Mesodermal cell (in vitro differentiated cells): Measurements from ENCODE around the gene PCDHB3.
"Not testable (repeated sequence)": the region's sequence is repeated elsewhere in the genome, so short reads cannot be mapped to it uniquely, and the experiment has no call there.

Experiments
- H3K27ac ChIP-seq: 2 replicates; pipeline ENCODE4 v1.7.0; 2013; ENCODE audit warnings: mild to moderate bottlenecking, low read depth, low read length, moderate library complexity; ENCODE audit not compliant: severe bottlenecking
- H3K36me3 ChIP-seq: 2 replicates; pipeline ENCODE4 v1.7.1; 2013; ENCODE audit warnings: mild to moderate bottlenecking, low read length, moderate library complexity; ENCODE audit not compliant: control insufficient read depth, insufficient read depth
- H3K4me1 ChIP-seq: one replicate; pipeline ENCODE4 v1.7.1; 2013; ENCODE audit warnings: mild to moderate bottlenecking, low read length; ENCODE audit not compliant: insufficient read depth, control insufficient read depth, poor library complexity, severe bottlenecking
- H3K4me3 ChIP-seq: 2 replicates; pipeline ENCODE4 v1.7.0; 2013; ENCODE audit warnings: low read length, control low read depth, mild to moderate bottlenecking; ENCODE audit not compliant: insufficient read depth, poor library complexity, severe bottlenecking; ENCODE audit errors: extremely low read depth
- H3K9me3 ChIP-seq: 2 replicates; pipeline ENCODE4 v1.7.1; 2013; ENCODE audit warnings: mild to moderate bottlenecking, low read length, moderate library complexity; ENCODE audit not compliant: control insufficient read depth
- WGBS, 2 experiments: methylation state at CpG; one replicate each; pipeline ENCODE4 v1.1.5; 2013; ENCODE audit warnings: missing lambda C conversion rate in 2 of 2; ENCODE audit not compliant: insufficient coverage in 2 of 2; 5-methylcytosine and 5-hydroxymethylcytosine counted together

The PCDHB3 gene

GRCh38 chr5:141135718-141136266, 35.5 kb downstream of the PCDHB3 start:
- H3K4me1 ChIP-seq, result no peaks in the 10 kb centered on the region
- no peak overlapping the region for H3K27ac ChIP-seq
- H3K36me3 ChIP-seq, result no peaks in the 10 kb centered on the region
- peaks cover 16% of the 10 kb centered on the region for H3K9me3 ChIP-seq
- H3K4me3 ChIP-seq, result no peak overlapping the region
- WGBS, 2 experiments, result 95 to 98% methylated on average over 17 to 19 of the region's 19 CpGs

GRCh38 chr5:141137346-141137745, 37.1 kb downstream of the PCDHB3 start:
- 96 to 97% methylated on average over 16 to 27 of the region's 34 CpGs for WGBS, 2 experiments
- not testable (repeated sequence) for H3K4me3 ChIP-seq, H3K4me1 ChIP-seq, H3K36me3 ChIP-seq, H3K27ac ChIP-seq
- H3K9me3 ChIP-seq, result peaks cover 16% of the 10 kb centered on the region

GRCh38 chr5:141149812-141150211, 49.5 kb downstream of the PCDHB3 start, which contains the start of gene PCDHB6:
TSS of gene PCDHB6 (plus strand) at chr5:141150057. CDS start at chr5:141150258, 201 bp downstream.
- Histone ChIP-seq H3K36me3 (no peaks in the 10 kb centered on the region), H3K4me1 (no peaks in the 10 kb centered on the region), H3K9me3 (no peaks in the 10 kb centered on the region), H3K27ac (no peak within 1 kb of the TSS), H3K4me3 (no peak within 1 kb of the TSS)
- 90 to 93% methylated on average over 15 to 17 of the region's 18 CpGs for WGBS, 2 experiments

DNA sequence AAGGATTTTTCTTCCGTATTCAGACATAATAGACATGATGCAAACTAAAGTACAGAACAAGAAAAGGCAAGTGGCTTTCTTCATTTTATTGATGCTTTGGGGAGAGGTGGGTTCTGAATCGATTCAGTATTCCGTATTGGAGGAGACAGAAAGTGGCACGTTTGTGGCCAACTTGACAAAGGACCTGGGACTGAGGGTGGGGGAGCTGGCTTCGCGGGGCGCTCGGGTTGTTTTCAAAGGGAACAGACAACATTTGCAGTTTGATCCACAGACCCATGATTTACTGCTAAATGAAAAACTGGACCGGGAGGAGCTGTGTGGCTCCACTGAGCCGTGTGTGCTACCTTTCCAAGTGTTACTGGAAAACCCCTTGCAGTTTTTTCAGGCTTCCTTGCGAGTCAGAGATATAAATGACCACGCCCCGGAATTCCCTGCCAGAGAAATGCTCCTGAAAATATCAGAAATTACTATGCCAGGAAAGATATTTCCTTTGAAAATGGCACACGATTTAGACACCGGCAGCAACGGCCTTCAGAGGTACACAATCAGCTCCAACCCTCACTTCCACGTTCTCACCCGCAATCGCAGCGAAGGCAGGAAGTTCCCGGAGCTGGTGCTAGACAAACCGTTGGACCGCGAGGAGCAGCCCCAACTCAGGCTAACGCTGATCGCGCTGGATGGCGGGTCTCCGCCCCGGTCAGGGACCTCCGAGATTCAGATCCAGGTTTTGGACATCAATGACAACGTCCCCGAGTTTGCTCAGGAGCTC, 50.1 kb downstream of the PCDHB3 start:
- no peaks in the 10 kb centered on the region for H3K4me1 ChIP-seq
- no peak overlapping the region for H3K27ac ChIP-seq
- H3K9me3 ChIP-seq, result no peaks in the 10 kb centered on the region
- 91 to 95% methylated on average over 32 to 33 of the region's 33 CpGs for WGBS, 2 experiments
- H3K36me3 ChIP-seq, result no peaks in the 10 kb centered on the region
- no peak overlapping the region for H3K4me3 ChIP-seq

DNA sequence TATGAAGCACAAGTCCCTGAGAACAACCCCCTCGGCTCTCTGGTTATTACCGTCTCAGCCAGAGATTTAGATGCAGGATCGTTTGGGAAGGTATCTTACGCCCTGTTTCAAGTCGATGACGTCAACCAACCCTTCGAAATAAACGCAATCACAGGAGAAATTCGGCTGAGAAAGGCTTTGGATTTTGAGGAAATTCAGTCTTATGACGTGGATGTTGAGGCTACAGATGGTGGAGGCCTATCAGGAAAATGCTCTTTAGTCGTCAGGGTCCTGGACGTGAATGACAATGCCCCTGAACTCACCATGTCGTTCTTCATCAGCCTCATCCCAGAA, 50.7 kb downstream of the PCDHB3 start:
- H3K9me3 ChIP-seq, result no peaks in the 10 kb centered on the region
- WGBS, 2 experiments, result 84 to 90% methylated on average over 12 to 13 of the region's 13 CpGs
- H3K4me1 ChIP-seq, result no peaks in the 10 kb centered on the region
- H3K36me3 ChIP-seq, result no peaks in the 10 kb centered on the region
- no peak overlapping the region for H3K27ac ChIP-seq
- H3K4me3 ChIP-seq, result no peak overlapping the region

DNA sequence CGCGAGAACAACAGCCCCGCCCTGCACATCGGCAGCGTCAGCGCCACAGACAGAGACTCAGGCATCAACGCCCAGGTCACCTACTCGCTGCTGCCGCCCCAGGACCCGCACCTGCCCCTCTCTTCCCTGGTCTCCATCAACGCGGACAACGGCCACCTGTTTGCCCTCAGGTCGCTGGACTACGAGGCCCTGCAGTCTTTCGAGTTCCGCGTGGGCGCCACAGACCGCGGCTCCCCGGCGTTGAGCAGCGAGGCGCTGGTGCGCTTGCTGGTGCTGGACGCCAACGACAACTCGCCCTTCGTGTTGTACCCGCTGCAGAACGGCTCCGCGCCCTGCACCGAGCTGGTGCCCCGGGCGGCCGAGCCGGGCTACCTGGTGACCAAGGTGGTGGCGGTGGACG, 51.4 kb downstream of the PCDHB3 start:
- 95 to 100% methylated on average over 12 to 21 of the region's 41 CpGs for WGBS, 2 experiments
- not testable (repeated sequence) for H3K9me3 ChIP-seq, H3K4me1 ChIP-seq, H3K36me3 ChIP-seq, H3K4me3 ChIP-seq, H3K27ac ChIP-seq

DNA sequence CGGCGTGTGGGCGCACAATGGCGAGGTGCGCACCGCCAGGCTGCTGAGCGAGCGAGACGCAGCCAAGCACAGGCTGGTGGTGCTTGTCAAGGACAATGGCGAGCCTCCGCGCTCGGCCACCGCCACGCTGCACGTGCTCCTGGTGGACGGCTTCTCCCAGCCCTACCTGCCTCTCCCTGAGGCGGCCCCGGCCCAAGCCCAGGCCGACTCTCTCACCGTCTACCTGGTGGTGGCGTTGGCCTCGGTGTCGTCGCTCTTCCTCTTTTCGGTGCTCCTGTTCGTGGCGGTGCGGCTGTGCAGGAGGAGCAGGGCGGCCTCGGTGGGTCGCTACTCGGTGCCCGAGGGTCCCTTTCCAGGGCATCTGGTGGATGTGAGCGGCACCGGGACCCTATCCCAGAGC, 51.8 kb downstream of the PCDHB3 start:
- 95 to 98% methylated on average over 22 to 24 of the region's 36 CpGs for WGBS, 2 experiments
- not testable (repeated sequence) for H3K4me1 ChIP-seq, H3K9me3 ChIP-seq, H3K4me3 ChIP-seq, H3K27ac ChIP-seq, H3K36me3 ChIP-seq
